HG03432 (cell line): ENCODE results near the gene POU2F3.

ENCODE experiments used
- ATAC-seq: cut with Tn5 transposase; IDR thresholded peaks from one replicate; pipeline ENCODE4 v1.9.1; 2021; ENCODE audit warnings: mild to moderate bottlenecking, moderate library complexity; ENCODE audit not compliant: unreplicated experiment

POU2F3 gene

GRCh38 chr11:120336641-120337354 lies 96.9 kb downstream of the POU2F3 start:
- ATAC-seq: peak; percentile 43

- ATAC-seq: no peak
These were observed 97.6 kb downstream of the POU2F3 start for GRCh38 chr11:120337355-120338106.

GRCh38 chr11:120338107-120338933 lies 98.4 kb downstream of the POU2F3 start:
- ATAC-seq: no peak

- no peak for ATAC-seq
These were observed 99.5 kb downstream of the POU2F3 start for GRCh38 chr11:120339394-120339890.

GRCh38 chr11:120340529-120340928 lies 100.6 kb downstream of the POU2F3 start:
- ATAC-seq: no peak

- no peak for ATAC-seq
These were observed 102.3 kb downstream of the POU2F3 start for GRCh38 chr11:120342226-120342625.

GRCh38 chr11:120342678-120343077 lies 102.7 kb downstream of the POU2F3 start:
- no peak for ATAC-seq

GRCh38 chr11:120343429-120343828 lies 103.5 kb downstream of the POU2F3 start:
- peak; percentile 56 for ATAC-seq

GRCh38 chr11:120344302-120345004 lies 104.5 kb downstream of the POU2F3 start:
- ATAC-seq: peak; percentile 83

- ATAC-seq: no peak
These were observed 106.3 kb downstream of the POU2F3 start for GRCh38 chr11:120346233-120346632.

- no peak for ATAC-seq
These were observed 110.7 kb downstream of the POU2F3 start for GRCh38 chr11:120350637-120351036.

GRCh38 chr11:120352405-120352804 lies 112.5 kb downstream of the POU2F3 start:
- ATAC-seq: no peak

GRCh38 chr11:120354068-120354467 lies 114.1 kb downstream of the POU2F3 start:
- no peak for ATAC-seq

GRCh38 chr11:120354779-120355178 lies 114.8 kb downstream of the POU2F3 start:
- ATAC-seq: no peak

GRCh38 chr11:120357620-120358019 lies 117.7 kb downstream of the POU2F3 start:
- no peak for ATAC-seq

- ATAC-seq: no peak
These were observed 118.8 kb downstream of the POU2F3 start for GRCh38 chr11:120358729-120359128.

- ATAC-seq: no peak
These were observed 123.5 kb downstream of the POU2F3 start for GRCh38 chr11:120363436-120363835.

- no peak for ATAC-seq
These were observed 125.6 kb downstream of the POU2F3 start for GRCh38 chr11:120365512-120365911.
